A549 treated with RU486 at 1 μM for 4 hours (cell line): ENCODE results near the gene UBQLN1. TPM values are rescaled to one million over a fixed set of nuclear protein-coding genes. Genes with fewer than 3 reads are reported as not detected.

Source experiments
- total RNA-seq: library from RNA; stranded (reverse); fragments of 200-300 nt; extraction: Qiagen RNA extraction; gene quantifications from 5 replicates; pipeline ENCODE4 v1.2.3, GENCODE V29; 2022; ENCODE audit warnings: low read depth

UBQLN1 gene
- 106 to 120 TPM (median 113 TPM) in 5 replicates for total RNA-seq

DNA sequence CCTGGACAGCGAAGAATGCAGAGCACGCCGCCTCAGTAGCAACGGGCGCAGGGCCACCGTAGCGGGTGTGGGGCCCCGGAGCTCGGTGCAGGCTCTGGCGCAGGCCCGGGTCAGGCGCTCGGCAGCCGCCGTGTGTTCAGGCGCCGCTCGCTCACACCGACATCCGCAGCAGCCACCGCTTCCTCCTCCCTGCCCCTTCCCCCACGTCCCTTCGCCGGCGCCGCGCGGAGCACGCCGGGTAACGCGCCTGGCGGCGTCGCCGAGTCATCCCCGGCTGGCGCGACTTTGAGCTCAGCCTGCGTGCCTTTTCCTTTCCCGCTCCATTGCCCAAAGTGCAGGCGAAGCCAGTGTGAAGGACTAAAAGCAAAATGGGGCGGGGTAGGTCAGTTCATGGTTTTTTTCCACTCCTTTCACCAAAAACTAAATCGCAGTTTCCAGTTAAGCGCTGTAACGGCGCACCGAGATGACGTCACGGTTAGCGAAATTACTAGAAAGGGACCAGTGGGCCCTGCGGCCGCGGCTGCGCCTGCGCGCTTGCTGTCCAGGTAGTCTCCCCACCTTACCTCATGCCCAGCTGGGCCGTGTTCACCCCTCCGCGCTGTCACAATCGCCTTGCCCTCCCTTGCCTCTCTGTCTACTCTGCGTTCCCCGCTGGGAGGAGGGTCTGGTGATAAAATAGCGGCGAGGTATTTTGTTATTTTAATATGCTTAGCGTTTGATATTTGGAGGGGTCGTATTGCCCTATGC is at the start of gene UBQLN1:
Gene UBQLN1 (minus strand): TSS at position 191 of the 747 bp plus-strand sequence. CDS start 279 bp downstream, outside the sequence.

GRCh38 chr9:83622939-83623678 is 84.6 kb downstream of the UBQLN1 start, which contains the start of gene IDNK:
TSS of gene IDNK (plus strand) at chr9:83623143. CDS start at chr9:83623172, 29 bp downstream.

Other genes with a start within 250 kb of the UBQLN1 start
- gene FRMD3, start 169.6 kb downstream of the UBQLN1 start, total RNA-seq = 2.3 to 3.0 TPM (median 2.6 TPM) in 5 replicates
- gene IDNK, start 84.8 kb downstream of the UBQLN1 start, total RNA-seq = 4.4 to 7.8 TPM (median 6.5 TPM) in 5 replicates
- gene GKAP1, start 109.8 kb upstream of the UBQLN1 start, total RNA-seq = 3.9 to 6.1 TPM (median 5.4 TPM) in 5 replicates
- gene KIF27, start 213.5 kb upstream of the UBQLN1 start, total RNA-seq = 0.46 to 1.6 TPM (median 1.2 TPM) in 5 replicates